Activated T-helper 17 cell treated with anti-CD3 and anti-CD28 coated beads, Interleukin-2, amount 50 U/mL, for 72 hours (primary cell): ENCODE results near the gene GRIA3. TPM values are rescaled to one million over a fixed set of nuclear protein-coding genes. Genes with fewer than 3 reads are reported as not detected.

Experiments used
- ATAC-seq: fragments of 150-1000 bp; cut with Tn5 transposase; replicated peaks from 2 replicates; pipeline ENCODE4 v1.10.0; 2021; ENCODE audit warnings: mild to moderate bottlenecking, moderate library complexity
- H3K27ac Mint-ChIP-seq: one replicate; pipeline ENCODE4 v1.8.0; 2022; ENCODE audit warnings: mixed read lengths
- H3K27me3 Mint-ChIP-seq: one replicate; pipeline ENCODE4 v1.8.0; 2022; ENCODE audit warnings: mixed read lengths
- H3K36me3 Mint-ChIP-seq: one replicate; pipeline ENCODE4 v1.8.0; 2022; ENCODE audit warnings: low read depth, mild to moderate bottlenecking, mixed read lengths
- H3K4me1 Mint-ChIP-seq: one replicate; pipeline ENCODE4 v1.8.0; 2022; ENCODE audit warnings: mixed read lengths
- H3K4me3 Mint-ChIP-seq: one replicate; pipeline ENCODE4 v1.8.0; 2022; ENCODE audit warnings: mild to moderate bottlenecking, mixed read lengths
- H3K9me3 Mint-ChIP-seq: one replicate; pipeline ENCODE4 v1.8.0; 2022; ENCODE audit warnings: mixed read lengths
- total RNA-seq, 2 donors: library from RNA; stranded (reverse); gene quantifications; one replicate each; pipeline ENCODE4 v1.2.3, GENCODE V29; 2022

GRIA3 gene
- total RNA-seq, 2 donors from 2014 or later: not detected

GRCh38 chrX:123181233-123181914 is 2.7 kb upstream of the GRIA3 start:
- ATAC-seq: no peak

GRCh38 chrX:123184866-123185276 is 793 bp downstream of the GRIA3 start:
- Mint-ChIP-seq H3K27me3 (peaks cover 28% of the 10 kb centered on the region), H3K4me1 (no peaks in the 10 kb centered on the region), H3K36me3 (no peaks in the 10 kb centered on the region), H3K27ac (no peak overlapping the region), H3K4me3 (peak overlapping the region; percentile 61), H3K9me3 (no peaks in the 10 kb centered on the region)
- no peak for ATAC-seq

More at GRCh38 chrX:123181233-123181914, 2.7 kb upstream of the GRIA3 start:
- H3K27me3 Mint-ChIP-seq: peaks cover 23% of the 10 kb centered on the region
- H3K36me3 Mint-ChIP-seq: no peaks in the 10 kb centered on the region
- no peak overlapping the region for H3K27ac Mint-ChIP-seq
- no peaks in the 10 kb centered on the region for H3K9me3 Mint-ChIP-seq
- no peak overlapping the region for H3K4me3 Mint-ChIP-seq
- no peaks in the 10 kb centered on the region for H3K4me1 Mint-ChIP-seq

GRCh38 chrX:123185721-123186120 is 1.6 kb downstream of the GRIA3 start:
- no peak for ATAC-seq
- Mint-ChIP-seq H3K4me1 (no peaks in the 10 kb centered on the region), H3K36me3 (no peaks in the 10 kb centered on the region), H3K4me3 (peak overlapping the region; percentile 61), H3K9me3 (no peaks in the 10 kb centered on the region), H3K27me3 (peaks cover 28% of the 10 kb centered on the region), H3K27ac (no peak overlapping the region)

- Mint-ChIP-seq H3K36me3 (no peaks in the 10 kb centered on the region), H3K27ac (no peak overlapping the region), H3K4me3 (no peak overlapping the region), H3K9me3 (no peaks in the 10 kb centered on the region), H3K4me1 (no peaks in the 10 kb centered on the region), H3K27me3 (peaks cover 27% of the 10 kb centered on the region)
- ATAC-seq: no peak
Observed at GRCh38 chrX:123186801-123187200, 2.7 kb downstream of the GRIA3 start.

- Mint-ChIP-seq H3K4me3 (no peak overlapping the region), H3K36me3 (no peaks in the 10 kb centered on the region), H3K4me1 (no peaks in the 10 kb centered on the region), H3K9me3 (no peaks in the 10 kb centered on the region), H3K27me3 (peaks cover 16% of the 10 kb centered on the region), H3K27ac (no peak overlapping the region)
- ATAC-seq: no peak
Observed at GRCh38 chrX:123188081-123188480, 4.0 kb downstream of the GRIA3 start.

- Mint-ChIP-seq H3K27me3 (peaks cover 11% of the 10 kb centered on the region), H3K4me1 (no peaks in the 10 kb centered on the region), H3K27ac (no peak overlapping the region), H3K36me3 (no peaks in the 10 kb centered on the region), H3K9me3 (no peaks in the 10 kb centered on the region), H3K4me3 (no peak overlapping the region)
- no peak for ATAC-seq
Observed at GRCh38 chrX:123189338-123189737, 5.3 kb downstream of the GRIA3 start.

- Mint-ChIP-seq H3K27ac (no peak overlapping the region), H3K4me3 (no peak overlapping the region), H3K27me3 (peaks cover 11% of the 10 kb centered on the region), H3K4me1 (no peaks in the 10 kb centered on the region), H3K36me3 (no peaks in the 10 kb centered on the region), H3K9me3 (no peaks in the 10 kb centered on the region)
- no peak for ATAC-seq
Observed at GRCh38 chrX:123190096-123190495, 6.0 kb downstream of the GRIA3 start.

- no peak for ATAC-seq
- Mint-ChIP-seq H3K4me1 (no peaks in the 10 kb centered on the region), H3K4me3 (no peak overlapping the region), H3K9me3 (no peaks in the 10 kb centered on the region), H3K27ac (no peak overlapping the region), H3K27me3 (no peaks in the 10 kb centered on the region), H3K36me3 (no peaks in the 10 kb centered on the region)
Observed at GRCh38 chrX:123193101-123193500, 9.0 kb downstream of the GRIA3 start.

GRCh38 chrX:123199338-123199737 is 15.3 kb downstream of the GRIA3 start:
- Mint-ChIP-seq H3K36me3 (no peaks in the 10 kb centered on the region), H3K27me3 (no peaks in the 10 kb centered on the region), H3K4me1 (no peaks in the 10 kb centered on the region), H3K9me3 (no peaks in the 10 kb centered on the region), H3K27ac (no peak overlapping the region), H3K4me3 (no peak overlapping the region)
- no peak for ATAC-seq

GRCh38 chrX:123201720-123202119 is 17.6 kb downstream of the GRIA3 start:
- ATAC-seq: no peak
- H3K27me3 Mint-ChIP-seq: no peaks in the 10 kb centered on the region
- H3K36me3 Mint-ChIP-seq: no peaks in the 10 kb centered on the region
- no peak overlapping the region for H3K27ac Mint-ChIP-seq
- no peak overlapping the region for H3K4me3 Mint-ChIP-seq
- H3K9me3 Mint-ChIP-seq: no peaks in the 10 kb centered on the region
- no peaks in the 10 kb centered on the region for H3K4me1 Mint-ChIP-seq

GRCh38 chrX:123202523-123202922 is 18.4 kb downstream of the GRIA3 start:
- Mint-ChIP-seq H3K4me3 (no peak overlapping the region), H3K36me3 (no peaks in the 10 kb centered on the region), H3K9me3 (no peaks in the 10 kb centered on the region), H3K27me3 (no peaks in the 10 kb centered on the region), H3K27ac (no peak overlapping the region), H3K4me1 (no peaks in the 10 kb centered on the region)
- no peak for ATAC-seq

- Mint-ChIP-seq H3K4me3 (no peak overlapping the region), H3K27me3 (no peaks in the 10 kb centered on the region), H3K4me1 (no peaks in the 10 kb centered on the region), H3K27ac (no peak overlapping the region), H3K36me3 (no peaks in the 10 kb centered on the region), H3K9me3 (no peaks in the 10 kb centered on the region)
- ATAC-seq: no peak
Observed at GRCh38 chrX:123203772-123204171, 19.7 kb downstream of the GRIA3 start.

- H3K36me3 Mint-ChIP-seq: no peaks in the 10 kb centered on the region
- no peaks in the 10 kb centered on the region for H3K4me1 Mint-ChIP-seq
Observed at GRCh38 chrX:123206176-123206575, 22.1 kb downstream of the GRIA3 start.

GRCh38 chrX:123210252-123210651 is 26.2 kb downstream of the GRIA3 start:
- Mint-ChIP-seq H3K4me1 (no peaks in the 10 kb centered on the region), H3K9me3 (no peaks in the 10 kb centered on the region), H3K36me3 (no peaks in the 10 kb centered on the region), H3K4me3 (no peak overlapping the region), H3K27me3 (no peaks in the 10 kb centered on the region), H3K27ac (no peak overlapping the region)
- ATAC-seq: no peak

More at GRCh38 chrX:123206176-123206575, 22.1 kb downstream of the GRIA3 start:
- Mint-ChIP-seq H3K27ac (no peak overlapping the region), H3K9me3 (no peaks in the 10 kb centered on the region), H3K4me3 (no peak overlapping the region), H3K27me3 (no peaks in the 10 kb centered on the region)
- ATAC-seq: no peak

GRCh38 chrX:123215397-123216089 is 31.5 kb downstream of the GRIA3 start:
- ATAC-seq: no peak
- H3K4me1 Mint-ChIP-seq: no peaks in the 10 kb centered on the region
- no peaks in the 10 kb centered on the region for H3K36me3 Mint-ChIP-seq
- H3K27me3 Mint-ChIP-seq: no peaks in the 10 kb centered on the region
- H3K9me3 Mint-ChIP-seq: no peaks in the 10 kb centered on the region
- H3K4me3 Mint-ChIP-seq: no peak overlapping the region
- no peak overlapping the region for H3K27ac Mint-ChIP-seq
